Hepatocyte (in vitro differentiated cells): Measurements from ENCODE around the gene DCDC1. TPM values are rescaled to one million over a fixed set of nuclear protein-coding genes. Genes with fewer than 3 reads are reported as not detected.

ENCODE experiments used
- DNase-seq: peaks from one replicate; pipeline ENCODE4 v3.0.0-alpha.2; 2016; ENCODE audit warnings: low spot score
- H2AFZ ChIP-seq: fragments of 200-600 bp; sonication (generic); 2 replicates; pipeline ENCODE4 v1.6.0; 2016; ENCODE audit warnings: antibody characterized with exemption, mild to moderate bottlenecking
- H3K27ac ChIP-seq: fragments of 200-600 bp; sonication (generic); 2 replicates; pipeline ENCODE4 v1.5.1; 2016; ENCODE audit warnings: mild to moderate bottlenecking
- H3K27me3 ChIP-seq: fragments of 200-600 bp; sonication (generic); 2 replicates; pipeline ENCODE4 v1.6.1; 2016
- H3K36me3 ChIP-seq: fragments of 200-600 bp; sonication (generic); replicated peaks from 2 replicates; pipeline ENCODE4 v1.5.1; 2016; ENCODE audit warnings: low read depth; ENCODE audit not compliant: insufficient read depth
- H3K4me1 ChIP-seq: fragments of 200-600 bp; sonication (generic); 2 replicates; pipeline ENCODE4 v1.5.1; 2016; ENCODE audit warnings: mild to moderate bottlenecking, moderate library complexity; ENCODE audit not compliant: insufficient read depth
- H3K4me2 ChIP-seq: fragments of 200-600 bp; sonication (generic); 2 replicates; pipeline ENCODE4 v1.6.0; 2016
- H3K4me3 ChIP-seq: fragments of 200-600 bp; sonication (generic); 2 replicates; pipeline ENCODE4 v1.5.1; 2016; ENCODE audit warnings: mild to moderate bottlenecking
- H3K79me2 ChIP-seq: fragments of 200-600 bp; sonication (generic); 2 replicates; pipeline ENCODE4 v1.6.0; 2017; ENCODE audit warnings: mild to moderate bottlenecking
- H3K9me2 ChIP-seq: fragments of 200-600 bp; sonication (generic); replicated peaks from 2 replicates; pipeline ENCODE4 v1.6.0; 2017; ENCODE audit warnings: mild to moderate bottlenecking; ENCODE audit not compliant: insufficient read depth
- H3K9me3 ChIP-seq: fragments of 200-600 bp; sonication (generic); 2 replicates; pipeline ENCODE4 v1.5.1; 2016; ENCODE audit warnings: low read depth, mild to moderate bottlenecking
- H4K20me1 ChIP-seq: fragments of 200-600 bp; sonication (generic); 2 replicates; pipeline ENCODE4 v1.6.0; 2016; ENCODE audit warnings: mild to moderate bottlenecking; ENCODE audit not compliant: insufficient read depth, poor library complexity, severe bottlenecking
- CTCF ChIP-seq: fragments of 200-600 bp; sonication (generic); IDR thresholded peaks from 2 replicates; pipeline ENCODE4 v1.5.1; 2016; ENCODE audit warnings: antibody characterized with exemption, mild to moderate bottlenecking; ENCODE audit not compliant: poor library complexity
- EZH2 ChIP-seq: fragments of 200-600 bp; sonication (generic); IDR thresholded peaks from 2 replicates; pipeline ENCODE4 v1.6.1; 2016; ENCODE audit warnings: antibody characterized with exemption, mild to moderate bottlenecking, borderline replicate concordance
- EZH2phosphoT487 ChIP-seq: fragments of 200-600 bp; sonication (generic); IDR thresholded peaks from one replicate; pipeline ENCODE4 v1.6.1; 2018; ENCODE audit warnings: antibody characterized with exemption, mild to moderate bottlenecking, low read depth, moderate library complexity; ENCODE audit not compliant: unreplicated experiment, severe bottlenecking
- WGBS: methylation state at CpG from one replicate; pipeline ENCODE4 v1.1.6; 2016; ENCODE audit warnings: low lambda C conversion rate; ENCODE audit errors: missing lambda C conversion rate; 5-methylcytosine and 5-hydroxymethylcytosine counted together
- polyA plus RNA-seq: library from polyadenylated mRNA; unstranded; fragments of >200 nt; fragmentation: Nextera tagmentation; extraction: Ambion mirVana; gene quantifications from 2 replicates; pipeline ENCODE4 v1.2.1, GENCODE V29; 2016
- total RNA-seq: library from RNA; depleted of rRNA; stranded (reverse); fragments of >200 nt; gene quantifications from 2 replicates; pipeline ENCODE4 v1.2.3, GENCODE V29; 2014

Gene DCDC1
- total and polyA plus RNA-seq, 2 experiments from 2014 or later: 0.63 to 1.9 TPM

- 89% methylated on average over 1 of the region's 1 CpG for WGBS
- H4K20me1 ChIP-seq: no peaks in the 10 kb centered on the region
Measured at GRCh38 chr11:30832831-30833230, 536.7 kb downstream of the DCDC1 start.

DNA sequence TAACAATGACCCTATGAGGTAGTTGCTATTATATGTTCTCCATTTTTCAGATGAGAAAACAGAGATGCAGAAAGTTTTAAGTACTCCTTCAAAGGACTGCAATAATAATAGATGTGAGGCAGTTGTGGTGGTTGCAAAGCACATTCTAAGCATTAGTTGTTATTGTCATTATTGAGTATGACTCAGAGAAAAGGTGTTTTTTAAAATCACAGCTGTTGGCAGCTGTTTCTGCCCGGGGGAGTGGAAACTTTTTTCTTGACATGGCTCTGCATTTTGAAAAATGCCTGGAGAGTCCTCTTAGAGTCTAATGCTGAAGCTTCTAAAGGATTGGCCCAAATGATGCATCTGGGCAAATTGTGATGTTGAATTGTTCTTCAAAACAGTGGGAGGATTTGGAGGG is 538.9 kb downstream of the DCDC1 start:
- no peak overlapping the region for H2AFZ ChIP-seq
- H3K79me2 ChIP-seq: no peaks in the 10 kb centered on the region
- no peak overlapping the region for H3K27ac ChIP-seq
- H3K4me1 ChIP-seq: no peaks in the 10 kb centered on the region
- H3K9me2 ChIP-seq: no peaks in the 10 kb centered on the region
- no peak overlapping the region for H3K4me2 ChIP-seq
- no peaks in the 10 kb centered on the region for H4K20me1 ChIP-seq
- TF ChIP-seq EZH2: no peak
- no peak for TF ChIP-seq EZH2phosphoT487
- no peak for TF ChIP-seq CTCF
- no peak overlapping the region for H3K4me3 ChIP-seq
- DNase-seq: no peak
- H3K9me3 ChIP-seq: no peaks in the 10 kb centered on the region
- no peaks in the 10 kb centered on the region for H3K27me3 ChIP-seq
- no peaks in the 10 kb centered on the region for H3K36me3 ChIP-seq
- 26% methylated on average over 1 of the region's 1 CpG for WGBS

More at GRCh38 chr11:30832831-30833230, 536.7 kb downstream of the DCDC1 start:
- H3K9me2 ChIP-seq: no peaks in the 10 kb centered on the region
- no peak overlapping the region for H3K4me2 ChIP-seq
- peaks cover 3% of the 10 kb centered on the region for H3K9me3 ChIP-seq
- no peaks in the 10 kb centered on the region for H3K79me2 ChIP-seq
- no peaks in the 10 kb centered on the region for H3K4me1 ChIP-seq
- TF ChIP-seq CTCF: no peak
- TF ChIP-seq EZH2phosphoT487: no peak
- TF ChIP-seq EZH2: no peak
- no peak overlapping the region for H2AFZ ChIP-seq
- no peaks in the 10 kb centered on the region for H3K36me3 ChIP-seq
- no peaks in the 10 kb centered on the region for H3K27me3 ChIP-seq
- no peak for DNase-seq
- H3K27ac ChIP-seq: no peak overlapping the region
- H3K4me3 ChIP-seq: no peak overlapping the region

DNA sequence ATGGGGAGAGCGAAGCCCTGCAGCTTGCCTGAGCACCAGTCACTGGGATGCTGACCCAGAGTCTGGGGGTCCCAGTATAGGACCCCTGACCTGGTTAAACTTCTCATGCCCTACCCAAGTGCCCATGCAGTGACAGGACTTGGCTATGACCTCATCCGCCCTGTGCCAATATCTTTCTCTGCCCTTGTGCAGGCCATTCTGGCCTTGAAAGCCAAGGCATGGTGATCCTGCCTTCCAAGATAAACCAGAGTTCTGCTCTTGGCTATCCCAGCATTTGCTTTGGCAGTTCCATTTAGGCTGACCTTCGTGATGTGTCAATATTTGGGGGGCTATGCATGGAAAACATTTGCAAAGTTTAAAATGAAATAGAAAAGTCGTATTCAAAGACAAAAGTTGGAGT is 542.6 kb downstream of the DCDC1 start:
- 89% methylated on average over 4 of the region's 4 CpGs for WGBS
- DNase-seq: no peak

More for the DNA sequence above, 542.6 kb downstream of the DCDC1 start:
- Histone ChIP-seq H3K4me1 (no peaks in the 10 kb centered on the region), H3K36me3 (no peaks in the 10 kb centered on the region), H3K9me2 (no peaks in the 10 kb centered on the region), H4K20me1 (no peaks in the 10 kb centered on the region), H3K9me3 (no peaks in the 10 kb centered on the region), H3K4me2 (no peak overlapping the region), H2AFZ (no peak overlapping the region), H3K79me2 (no peaks in the 10 kb centered on the region), H3K27ac (no peak overlapping the region), H3K27me3 (no peaks in the 10 kb centered on the region), H3K4me3 (no peak overlapping the region)
- TF ChIP-seq EZH2phosphoT487 (no peak), CTCF (no peak), EZH2 (no peak)
